Retina (tissue), 1 donor: Measurements from ENCODE around the gene SULT4A1.

Source experiments
- DNase-seq: peaks from one replicate; pipeline ENCODE4 v3.0.0-alpha.2; 2016

SULT4A1 gene

DNA sequence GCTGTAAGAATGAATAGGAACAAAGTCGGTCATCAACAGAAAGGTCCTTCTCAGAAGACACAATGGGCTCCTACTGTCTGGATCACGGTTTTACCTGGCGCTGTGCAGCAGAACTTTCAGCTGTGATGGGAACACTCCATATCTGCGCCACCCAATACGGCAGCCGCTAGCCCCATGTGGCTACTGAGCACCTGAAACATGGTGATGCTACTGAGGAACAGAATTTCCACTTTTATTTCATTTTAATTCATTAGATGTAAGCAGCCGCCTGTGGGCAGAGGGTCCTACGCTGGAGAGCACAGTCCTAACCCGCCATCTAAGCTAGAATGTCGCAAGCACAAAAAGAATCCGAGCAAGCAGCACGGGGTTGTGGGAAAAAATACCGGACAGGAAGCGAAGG, 2.7 kb downstream of the SULT4A1 start:
- DNase-seq = no peak

DNA sequence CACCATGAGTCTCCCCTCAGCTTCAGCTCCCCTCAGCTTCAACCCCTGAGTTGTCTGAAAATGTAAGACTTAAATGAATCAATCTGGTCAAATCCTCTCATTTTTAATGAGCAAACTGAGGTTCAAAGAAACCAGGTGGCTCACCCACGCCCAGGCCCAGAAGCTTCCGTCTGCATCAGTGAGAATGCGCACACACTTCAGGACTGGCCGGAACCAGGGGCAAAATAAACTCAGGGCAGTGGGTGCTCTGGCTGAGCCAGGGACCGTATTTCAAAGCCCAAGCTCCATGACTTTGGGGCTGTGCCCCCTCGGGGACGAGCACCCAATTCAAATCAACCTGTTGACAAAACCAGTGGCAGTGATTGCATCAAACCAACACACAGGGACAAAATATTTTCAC, 3.1 kb downstream of the SULT4A1 start:
- DNase-seq = no peak

- no peak for DNase-seq
These were observed 4.0 kb downstream of the SULT4A1 start for GRCh38 chr22:43858156-43858895.

DNA sequence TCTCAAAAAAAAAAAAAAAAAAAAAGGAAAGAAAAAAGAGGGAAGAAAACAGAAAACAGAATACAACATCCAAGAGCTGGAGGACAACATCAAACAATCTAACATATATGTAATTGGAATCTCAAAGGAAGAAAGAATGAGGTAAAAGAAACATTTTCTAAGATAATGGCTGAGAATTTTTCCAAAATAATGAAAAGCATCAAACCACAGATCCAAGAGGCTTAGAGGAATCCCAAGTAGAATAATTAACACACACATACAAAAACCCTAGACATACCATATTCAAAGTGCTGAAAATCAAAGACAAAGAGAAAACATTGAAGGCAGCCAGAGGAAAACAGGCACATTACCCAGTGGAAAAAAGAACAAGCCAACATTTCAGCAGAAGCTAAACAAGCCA, 4.9 kb downstream of the SULT4A1 start:
- no peak for DNase-seq

DNA sequence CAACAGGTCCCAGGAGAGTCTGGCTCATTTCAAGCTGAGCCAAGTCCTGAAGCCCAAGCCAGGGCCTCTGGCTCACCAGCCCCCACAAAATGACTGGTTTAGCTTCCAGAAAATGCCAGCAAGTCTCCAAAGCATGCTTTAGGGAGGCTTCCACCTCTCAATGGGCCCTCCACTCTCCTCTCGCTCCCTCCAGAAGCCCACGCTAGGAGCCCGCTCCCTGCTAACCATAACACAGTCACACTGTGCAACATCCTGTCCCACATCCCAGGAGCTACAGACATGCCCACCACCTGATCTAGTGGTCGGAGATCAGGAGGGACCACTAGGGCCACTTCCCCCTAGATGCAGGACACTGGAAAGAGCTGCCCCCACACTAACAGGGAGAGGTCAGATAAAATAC, 6.9 kb downstream of the SULT4A1 start:
- DNase-seq = no peak

DNA sequence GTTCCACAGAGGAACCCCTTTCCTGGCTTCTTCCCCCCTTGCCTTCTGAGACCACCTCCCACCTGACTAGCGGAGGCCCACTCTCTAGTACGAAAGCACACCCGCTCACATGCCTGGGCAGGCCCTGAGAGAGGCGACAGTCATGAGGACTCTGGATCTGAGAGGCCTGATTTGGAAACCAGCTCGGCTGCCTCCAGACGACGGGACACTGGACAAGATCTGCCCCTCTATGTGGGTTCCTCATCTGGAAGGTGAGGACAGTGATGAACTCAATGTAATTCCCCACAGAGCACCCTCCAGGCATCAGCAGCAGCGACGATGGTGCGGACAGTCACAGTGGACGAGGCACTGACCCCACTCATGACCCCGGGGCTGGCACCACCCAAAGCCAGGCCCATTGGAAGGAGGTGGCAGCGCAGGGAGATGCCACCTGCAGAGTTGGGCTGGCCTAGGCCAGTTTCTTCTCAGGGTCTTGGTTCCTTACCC, 7.5 kb downstream of the SULT4A1 start:
- DNase-seq = no peak

GRCh38 chr22:43854121-43854785, 8.1 kb downstream of the SULT4A1 start:
- DNase-seq = no peak

DNA sequence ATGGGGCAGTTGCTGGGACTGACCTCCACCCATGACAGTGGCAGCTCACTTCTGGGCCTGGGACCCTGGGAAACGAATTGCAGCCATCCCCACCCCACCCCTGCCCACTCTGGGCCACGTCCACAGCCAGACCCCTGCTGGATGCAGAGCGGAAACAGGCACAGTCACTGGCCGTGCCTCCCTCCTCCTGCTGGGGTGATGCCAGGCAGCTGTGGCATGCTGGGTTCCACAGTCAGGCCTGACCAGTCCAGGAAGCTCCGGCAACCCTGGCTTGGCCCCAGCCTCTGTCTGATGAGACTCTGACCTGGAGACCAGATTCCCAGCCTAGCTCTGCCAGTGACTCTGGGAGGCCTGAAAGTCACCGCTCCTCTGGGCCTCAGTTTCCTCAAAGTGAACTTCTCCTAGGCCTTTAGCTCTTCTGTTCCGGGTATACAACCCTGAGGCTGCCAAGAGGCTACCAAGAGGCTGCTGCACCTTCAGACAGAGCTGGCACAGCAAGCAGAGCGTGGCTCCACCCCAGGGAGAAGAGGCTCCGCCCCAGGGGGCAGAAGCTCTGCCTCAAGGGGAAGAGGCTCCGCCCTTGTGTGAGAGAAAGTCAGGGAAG, 8.9 kb downstream of the SULT4A1 start:
- DNase-seq = no peak

DNA sequence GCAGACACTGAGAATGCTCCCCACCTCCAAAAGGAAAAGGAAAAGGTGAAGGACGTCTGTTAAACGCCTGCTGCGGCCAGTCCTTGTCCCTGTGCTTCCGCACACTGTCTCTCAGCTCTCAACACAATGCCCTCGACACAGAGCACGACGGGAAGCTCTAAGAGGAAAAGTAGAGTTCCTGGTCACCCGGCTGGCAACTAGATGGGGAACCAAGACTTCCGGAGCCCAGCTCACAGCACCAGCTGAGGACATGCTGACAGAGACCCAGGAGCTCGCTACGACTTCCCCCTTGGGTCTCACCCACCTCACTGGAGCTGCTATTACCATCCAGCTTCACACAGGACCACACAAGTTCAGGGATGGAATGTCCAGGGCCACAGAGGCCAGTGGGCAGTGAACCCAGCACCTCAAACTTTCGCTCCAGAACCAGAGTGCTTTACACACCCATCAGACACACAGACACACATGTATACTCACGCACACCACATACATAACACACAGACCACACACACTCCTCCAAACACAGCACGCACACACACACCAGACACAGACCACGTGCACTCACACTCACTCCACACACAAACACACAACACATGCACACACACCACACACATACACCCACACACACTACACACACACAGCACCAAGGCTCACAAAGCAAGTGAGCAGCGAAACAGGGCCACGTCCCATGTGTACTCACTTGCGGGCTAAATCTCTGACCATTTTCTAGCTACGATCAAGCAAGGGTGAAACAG, 9.6 kb downstream of the SULT4A1 start:
- no peak for DNase-seq

DNA sequence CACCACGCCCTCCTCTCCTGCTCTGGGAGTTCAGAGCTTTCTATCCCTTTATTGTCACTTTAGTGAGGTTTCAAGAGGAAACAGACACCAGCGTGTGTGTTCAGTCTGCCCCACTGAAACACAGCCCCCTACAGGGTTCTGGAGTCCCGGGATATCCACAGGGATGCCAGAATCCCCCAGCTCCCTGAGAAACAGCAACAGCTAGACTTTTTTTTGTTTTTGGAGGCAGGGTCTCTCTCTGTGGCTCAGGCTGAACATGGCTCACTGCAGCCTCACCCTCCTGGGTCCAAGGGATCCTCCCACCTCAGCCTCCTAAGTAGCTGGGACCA, 10.4 kb downstream of the SULT4A1 start:
- no peak for DNase-seq

DNA sequence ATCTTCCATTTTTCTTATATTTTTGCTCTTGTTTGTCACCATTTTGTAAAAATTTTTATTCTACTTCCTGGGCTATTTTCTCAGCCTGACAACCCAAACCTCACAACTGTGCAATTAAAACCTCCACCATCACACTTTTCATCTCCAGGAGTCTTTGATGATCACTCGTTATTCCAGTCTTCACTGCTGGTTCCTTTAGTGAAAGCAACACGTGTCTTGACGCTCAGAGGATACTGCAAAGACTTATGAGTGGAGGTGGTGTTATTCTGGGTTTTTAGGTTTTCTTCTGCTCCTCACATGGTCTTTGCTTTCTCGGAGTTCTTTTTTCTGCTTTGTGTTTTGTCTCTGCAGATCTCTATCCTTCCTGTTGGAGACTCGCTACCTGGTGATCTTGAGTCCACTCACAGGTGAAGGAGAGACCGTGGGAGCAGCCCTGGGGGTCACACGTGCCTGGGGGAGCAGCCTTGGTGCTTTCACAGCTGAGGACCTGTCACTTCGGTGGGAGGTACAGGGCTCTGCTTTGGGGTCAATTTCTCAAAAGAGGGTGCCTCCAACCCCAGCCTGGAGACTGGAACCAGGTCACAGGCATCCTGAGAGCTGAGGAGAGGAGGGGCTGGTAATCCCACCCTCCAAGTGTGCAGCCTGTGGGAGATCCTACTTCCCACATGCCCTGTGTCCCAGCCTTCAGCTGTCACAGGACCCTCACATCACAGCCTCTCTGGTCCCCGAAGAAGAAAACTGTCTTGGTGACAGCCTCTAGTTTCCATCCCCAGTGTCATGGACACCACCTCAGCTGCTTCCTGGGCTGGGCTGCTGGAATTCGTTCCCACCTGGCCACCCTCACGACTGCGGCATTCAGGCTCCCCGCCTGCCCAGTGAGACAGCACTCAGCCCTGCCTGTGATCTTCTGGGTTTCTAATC, 11.0 kb downstream of the SULT4A1 start:
- DNase-seq = no peak

- no peak for DNase-seq
These were observed 11.8 kb downstream of the SULT4A1 start for GRCh38 chr22:43850529-43850928.

DNA sequence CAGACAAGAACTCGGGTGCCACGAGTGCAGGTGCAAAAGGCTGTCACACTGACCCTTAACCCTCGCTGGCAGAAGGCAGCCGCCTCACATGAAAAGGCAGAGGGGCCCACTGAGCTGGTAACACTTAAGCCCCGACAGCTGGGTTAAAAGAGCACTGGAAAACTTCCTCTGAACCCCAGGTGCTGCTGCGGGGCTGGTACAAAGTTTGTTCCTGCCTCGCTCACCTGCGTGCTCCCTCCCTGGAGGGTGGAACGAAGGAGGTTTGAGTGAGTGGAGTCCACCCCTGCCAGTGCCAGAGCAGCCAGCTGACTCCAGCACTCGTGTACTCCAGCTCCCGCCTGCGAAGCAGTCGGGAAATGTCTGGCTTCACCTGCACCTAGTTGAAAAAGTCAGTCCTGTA, 12.6 kb downstream of the SULT4A1 start:
- DNase-seq = no peak

- DNase-seq = peak; percentile 62
These were observed 13.7 kb downstream of the SULT4A1 start for GRCh38 chr22:43848366-43849171.

DNA sequence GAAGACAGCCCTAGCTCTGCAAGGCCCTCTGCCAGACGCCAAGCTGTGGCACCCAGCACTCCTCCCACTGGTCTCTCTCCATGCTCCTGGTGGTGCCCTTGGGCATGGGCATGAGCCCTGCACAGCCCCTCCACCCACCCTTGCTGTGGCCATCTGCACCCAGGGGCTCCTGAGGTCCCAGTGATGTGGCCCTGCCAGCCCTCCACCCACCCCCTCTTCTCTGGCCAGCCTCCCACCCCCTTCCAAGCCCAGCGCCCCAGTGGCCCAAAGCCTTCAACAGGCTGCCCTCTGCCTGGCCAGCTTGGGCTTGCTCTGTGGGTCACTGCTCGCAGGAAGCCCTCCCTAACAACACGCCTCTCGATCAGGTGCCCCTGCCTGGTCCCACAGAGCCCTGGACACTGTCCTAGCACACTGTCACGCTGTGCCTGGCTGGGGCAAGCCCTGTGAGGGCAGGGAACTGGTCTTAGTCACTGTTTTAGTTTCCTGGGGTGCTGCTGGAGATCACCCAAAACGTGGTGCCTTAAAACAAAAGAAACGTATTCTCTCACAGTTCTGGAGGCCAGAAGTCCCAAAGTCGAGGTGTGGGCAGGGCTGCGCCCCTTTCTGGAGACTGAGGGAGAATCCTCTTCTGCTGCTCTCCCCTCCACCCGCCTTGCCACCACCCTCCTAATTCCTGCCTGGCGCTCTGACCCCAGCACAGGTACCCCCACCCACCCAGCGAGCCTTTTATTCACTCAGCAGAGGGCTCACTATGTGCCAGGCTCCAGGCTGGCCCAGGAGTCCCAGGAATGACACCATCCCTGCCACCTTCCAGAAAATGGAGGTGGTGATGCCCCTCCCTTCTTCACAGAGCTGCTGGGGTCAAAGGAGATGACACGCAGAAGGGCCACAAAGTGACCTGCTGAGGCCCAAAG, 14.7 kb downstream of the SULT4A1 start:
- no peak for DNase-seq

GRCh38 chr22:43846966-43847365, 15.3 kb downstream of the SULT4A1 start:
- DNase-seq = no peak

- DNase-seq = no peak
These were observed 16.3 kb downstream of the SULT4A1 start for GRCh38 chr22:43845981-43846380.

- DNase-seq = no peak
These were observed 17.5 kb downstream of the SULT4A1 start for GRCh38 chr22:43844560-43845545.
